MCF 10A (cell line): ENCODE data around the gene YTHDC1. TPM values are rescaled to one million over a fixed set of nuclear protein-coding genes. Genes with fewer than 3 reads are reported as not detected.

Source experiments
- Bru-seq: library from RNA; stranded (reverse); fragments of 400-500 nt; gene quantifications from one replicate; lab custom pipeline; 2021; lab: Mats Ljungman, UMichigan
- BruChase-seq, 2 experiments: library from RNA; stranded (reverse); fragments of 400-500 nt; gene quantifications; one replicate each; lab custom pipeline; 2021; lab: Mats Ljungman, UMichigan
- BruUV-seq: library from RNA; stranded (reverse); fragments of 400-500 nt; replicated peaks from 2 replicates; lab custom pipeline; 2021; lab: Mats Ljungman, UMichigan
- CTCF ChIA-PET: fragments of 300-600 bp; sonication (Branson Sonifier 250); formaldehyde crosslinking; extraction: SDS; loops from one replicate; lab custom pipeline; 2021; ENCODE audit warnings: antibody characterized with exemption, inconsistent platforms; lab: Yijun Ruan, JAX
- POLR2A ChIA-PET: fragments of 300-600, 350-650 bp; sonication (Branson Sonifier 250); formaldehyde crosslinking; extraction: SDS; loops from one replicate; lab custom pipeline; 2020; ENCODE audit warnings: antibody characterized with exemption, inconsistent platforms; lab: Yijun Ruan, JAX
- DNase-seq: peaks from one replicate; pipeline ENCODE4 v3.0.0-alpha.2; 2018; ENCODE audit not compliant: unreplicated experiment
- H3K27ac Mint-ChIP-seq: one replicate; pipeline ENCODE4 v1.8.0; 2022; ENCODE audit warnings: mild to moderate bottlenecking, low read depth, mixed read lengths; ENCODE audit not compliant: unreplicated experiment
- H3K27me3 Mint-ChIP-seq: one replicate; pipeline ENCODE4 v1.8.0; 2022; ENCODE audit warnings: mixed read lengths; ENCODE audit not compliant: insufficient read depth, unreplicated experiment
- H3K36me3 Mint-ChIP-seq: one replicate; pipeline ENCODE4 v1.8.0; 2022; ENCODE audit warnings: mild to moderate bottlenecking, moderate library complexity, mixed read lengths; ENCODE audit not compliant: insufficient read depth, unreplicated experiment
- H3K4me1 Mint-ChIP-seq: one replicate; pipeline ENCODE4 v1.8.0; 2022; ENCODE audit warnings: mixed read lengths; ENCODE audit not compliant: insufficient read depth, unreplicated experiment
- H3K4me3 Mint-ChIP-seq: one replicate; pipeline ENCODE4 v1.8.0; 2022; ENCODE audit warnings: mild to moderate bottlenecking, moderate library complexity, mixed read lengths; ENCODE audit not compliant: unreplicated experiment
- H3K9me3 Mint-ChIP-seq: one replicate; pipeline ENCODE4 v1.8.0; 2022; ENCODE audit warnings: mixed read lengths; ENCODE audit not compliant: unreplicated experiment
- CTCF ChIP-seq: fragments of 200-600 bp; IDR thresholded peaks from one replicate; pipeline ENCODE4 v1.8.0; 2022; ENCODE audit warnings: antibody characterized with exemption, mild to moderate bottlenecking; ENCODE audit not compliant: unreplicated experiment
- intact Hi-C: fragments of 100-400 bp; cut with micrococcal nuclease; formaldehyde crosslinking; loops from 2 replicates; pipeline ENCODE4 v1.14.1; 2022
- long read RNA-seq: library from polyadenylated mRNA; stranded (forward); transcript quantifications from one replicate; pipeline ENCODE4 v2.0.0, GENCODE V29; 2022
- total RNA-seq: library from RNA; stranded (reverse); gene quantifications from 2 replicates; pipeline ENCODE4 v1.2.3, GENCODE V29; 2022

Gene YTHDC1
- 117 and 123 TPM in 2 replicates for total RNA-seq
- percentile 98 among the genes with signal in this experiment for Bru-seq, nascent RNA
- percentile 94 among the genes with signal in this experiment for BruChase-seq, experiment 1, labeled RNA remaining after a 6-hour chase
- BruChase-seq, experiment 2, labeled RNA remaining after a 2-hour chase = percentile 96 among the genes with signal in this experiment
- long read RNA-seq, full-length matches to known transcripts = 20 of 63 reads
- long read RNA-seq, partial matches to known transcripts = 35 of 63 reads
- long read RNA-seq, other reads (novel, unspliced or antisense) = 8 of 63 reads

DNA sequence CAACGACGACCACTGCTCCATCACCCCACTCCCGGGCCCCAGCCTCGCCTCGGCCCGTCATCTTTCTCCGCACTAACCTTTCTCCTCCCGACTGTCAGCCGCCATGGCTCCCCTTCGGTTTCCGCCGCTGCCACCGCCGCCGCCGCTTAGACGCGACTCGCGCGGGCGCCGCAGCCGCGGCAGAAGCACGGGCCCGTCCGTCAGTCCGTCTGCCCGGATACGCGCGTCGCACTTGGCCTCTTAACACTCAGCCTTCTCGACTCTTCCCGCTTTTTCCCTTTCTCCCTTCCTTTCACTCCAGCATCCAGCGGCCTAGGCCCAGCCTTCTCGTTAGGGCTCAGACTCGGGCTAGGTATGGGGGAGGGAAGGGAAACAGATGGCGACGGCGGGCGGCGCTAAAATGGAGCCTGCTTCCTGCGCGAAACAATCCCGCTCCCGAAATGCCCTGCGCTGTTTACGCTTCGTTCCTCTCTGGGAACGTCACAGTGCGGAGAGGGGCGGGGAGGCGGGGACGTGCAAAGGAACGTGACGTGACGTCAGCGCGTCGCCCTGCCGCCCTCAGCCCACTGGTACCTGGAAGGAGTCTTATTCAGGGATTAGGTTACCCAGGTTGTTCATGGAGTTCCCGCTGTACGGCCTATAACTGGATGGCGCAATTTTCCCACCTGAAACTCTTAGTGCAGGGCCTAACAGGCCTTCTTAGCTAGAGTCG, at the start of gene YTHDC1:
YTHDC1 (minus strand) TSS at position 442 of the 712 bp plus-strand sequence; CDS start at position 105, 337 bp downstream.
- H3K4me3 Mint-ChIP-seq = peak within 1 kb of the TSS; percentile 95
- H3K36me3 Mint-ChIP-seq = peaks cover 9% of the 10 kb centered on the region
- peak; percentile 96 for DNase-seq
- ChIA-PET CTCF (interaction anchor here (0.6 to 1.2 kb wide), 4 partner anchors 11 to 196 kb away, joined by 3 to 6 read pairs (median 4); no protein-coding TSS in a partner anchor), POLR2A (interaction anchor here (0.6 to 6.9 kb wide), 9 partner anchors 9 to 1358 kb away, joined by 3 to 136 read pairs (median 5); no protein-coding TSS in a partner anchor)
- H3K4me1 Mint-ChIP-seq = peaks cover 12% of the 10 kb centered on the region
- TF ChIP-seq CTCF = no peak
- intact Hi-C loops = loop anchor here (1.0 to 2.0 kb wide), 2 partner anchors 19 to 27 kb away; no protein-coding TSS in a partner anchor
- H3K9me3 Mint-ChIP-seq = no peaks in the 10 kb centered on the region
- H3K27ac Mint-ChIP-seq = peak within 1 kb of the TSS; percentile 93
- no peaks in the 10 kb centered on the region for H3K27me3 Mint-ChIP-seq
- no TSS peak for BruUV-seq

GRCh38 chr4:68399306-68399705, 49.4 kb upstream of the YTHDC1 start:
- ChIA-PET CTCF (no interaction called here), POLR2A (no interaction called here)
- no peak for TF ChIP-seq CTCF
- H3K4me3 Mint-ChIP-seq = no peak overlapping the region
- H3K27ac Mint-ChIP-seq = peak overlapping the region; percentile 16
- H3K4me1 Mint-ChIP-seq = no peaks in the 10 kb centered on the region
- no TSS peak for BruUV-seq
- H3K9me3 Mint-ChIP-seq = no peaks in the 10 kb centered on the region
- intact Hi-C loops = no loop called here
- H3K27me3 Mint-ChIP-seq = no peaks in the 10 kb centered on the region
- no peak for DNase-seq
- no peaks in the 10 kb centered on the region for H3K36me3 Mint-ChIP-seq

DNA sequence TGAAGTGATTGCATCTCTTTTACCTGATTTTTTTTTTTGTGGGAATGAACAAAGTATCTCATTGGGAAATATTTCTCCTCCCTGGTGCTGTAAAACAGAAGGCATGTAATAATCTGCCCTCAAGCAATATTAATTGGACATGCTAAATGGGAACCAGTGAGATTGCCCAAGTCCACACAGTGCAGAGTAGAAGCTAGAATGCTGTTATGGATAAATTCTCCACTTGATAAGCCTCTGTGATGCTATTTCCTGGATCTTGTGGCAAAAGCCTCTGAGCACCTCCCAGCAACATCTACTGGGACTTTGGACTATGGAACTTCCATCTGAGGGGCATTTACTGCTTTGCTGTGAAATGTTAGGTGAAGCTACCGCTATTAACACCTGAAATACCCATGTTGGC, 46.9 kb upstream of the YTHDC1 start:
- no peak overlapping the region for H3K27ac Mint-ChIP-seq
- H3K27me3 Mint-ChIP-seq = no peaks in the 10 kb centered on the region
- BruUV-seq = no TSS peak
- H3K9me3 Mint-ChIP-seq = no peaks in the 10 kb centered on the region
- intact Hi-C loops = no loop called here
- H3K4me3 Mint-ChIP-seq = no peak overlapping the region
- no peak for DNase-seq
- TF ChIP-seq CTCF = no peak
- CTCF ChIA-PET = interaction anchor here (0.7 to 1.6 kb wide), 3 partner anchors 21 to 685 kb away, joined by 3 to 7 read pairs (median 6); no protein-coding TSS in a partner anchor
- POLR2A ChIA-PET = interaction anchor here (0.9 kb wide), 2 partner anchors 8 to 698 kb away, joined by 3 to 6 read pairs; no protein-coding TSS in a partner anchor
- no peaks in the 10 kb centered on the region for H3K4me1 Mint-ChIP-seq
- H3K36me3 Mint-ChIP-seq = no peaks in the 10 kb centered on the region

GRCh38 chr4:68391436-68391835, 41.5 kb upstream of the YTHDC1 start:
- CTCF ChIA-PET = interaction anchor here (1.8 to 6.1 kb wide), 2 partner anchors 15 to 20 kb away, joined by 8 to 23 read pairs; no protein-coding TSS in a partner anchor
- no peak overlapping the region for H3K4me3 Mint-ChIP-seq
- peaks cover 8% of the 10 kb centered on the region for H3K4me1 Mint-ChIP-seq
- intact Hi-C loops = no loop called here
- BruUV-seq = no TSS peak
- H3K36me3 Mint-ChIP-seq = no peaks in the 10 kb centered on the region
- H3K27me3 Mint-ChIP-seq = no peaks in the 10 kb centered on the region
- DNase-seq = no peak
- no peak overlapping the region for H3K27ac Mint-ChIP-seq
- POLR2A ChIA-PET = interaction anchor here (0.5 kb wide), 1 partner anchor 234 kb away, joined by 3 read pairs; no protein-coding TSS in a partner anchor
- no peaks in the 10 kb centered on the region for H3K9me3 Mint-ChIP-seq
- TF ChIP-seq CTCF = no peak
